HG02981 (cell line): Measurements from ENCODE around the gene MCC.
A peak's percentile ranks its signal among the peaks of the same experiment; 100 is the strongest.

Experiments used
- ATAC-seq: cut with Tn5 transposase; IDR thresholded peaks from one replicate; pipeline ENCODE4 v1.9.1; 2021; ENCODE audit warnings: mild to moderate bottlenecking, moderate library complexity; ENCODE audit not compliant: unreplicated experiment

Gene MCC

GRCh38 chr5:113325054-113325453 lies 163.2 kb downstream of the MCC start:
- no peak for ATAC-seq

DNA sequence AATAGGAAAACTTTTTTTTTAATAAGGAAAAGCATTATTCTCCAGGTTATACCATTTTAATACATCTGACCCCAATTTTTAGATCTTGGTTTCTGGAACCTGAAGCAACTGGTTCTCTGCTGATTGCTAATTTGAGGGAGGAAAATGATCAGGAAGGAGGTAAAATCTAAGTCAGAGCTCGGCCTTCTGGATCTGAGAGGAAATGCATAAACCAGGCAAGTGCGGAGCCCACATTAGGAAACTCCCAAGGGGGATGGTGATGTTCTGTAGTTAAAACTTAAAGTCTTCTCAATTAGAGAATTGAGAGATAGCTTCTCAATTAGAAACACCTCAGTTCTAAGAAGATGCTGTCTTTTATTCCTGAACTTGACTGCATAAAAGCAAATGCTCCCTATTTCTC lies 167.0 kb downstream of the MCC start:
- no peak for ATAC-seq

DNA sequence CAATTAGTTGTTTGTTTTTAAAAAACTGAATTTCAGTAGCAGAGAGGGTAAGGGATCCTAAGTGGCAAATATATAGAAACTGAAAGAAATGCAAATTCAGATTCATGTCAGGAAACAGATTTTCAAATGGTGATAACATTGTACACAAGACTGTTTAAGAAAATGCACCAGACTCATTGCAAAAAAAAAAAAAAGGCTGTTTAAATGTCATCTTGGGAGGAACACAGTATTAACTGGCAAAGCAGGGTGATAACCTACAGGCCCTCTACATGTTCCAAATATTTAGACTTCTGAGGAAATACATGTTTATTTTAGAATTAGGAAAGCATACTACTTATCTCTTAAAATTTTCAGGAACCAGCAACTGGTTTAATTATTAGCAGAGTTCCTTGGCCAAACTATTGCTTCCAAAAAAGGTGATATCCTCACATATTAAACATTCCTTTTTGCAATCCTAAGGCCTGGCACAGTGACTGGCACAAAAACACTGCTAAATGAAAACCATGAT lies 167.9 kb downstream of the MCC start:
- no peak for ATAC-seq

- ATAC-seq: no peak
Observed at GRCh38 chr5:113319256-113320053, 168.8 kb downstream of the MCC start.

DNA sequence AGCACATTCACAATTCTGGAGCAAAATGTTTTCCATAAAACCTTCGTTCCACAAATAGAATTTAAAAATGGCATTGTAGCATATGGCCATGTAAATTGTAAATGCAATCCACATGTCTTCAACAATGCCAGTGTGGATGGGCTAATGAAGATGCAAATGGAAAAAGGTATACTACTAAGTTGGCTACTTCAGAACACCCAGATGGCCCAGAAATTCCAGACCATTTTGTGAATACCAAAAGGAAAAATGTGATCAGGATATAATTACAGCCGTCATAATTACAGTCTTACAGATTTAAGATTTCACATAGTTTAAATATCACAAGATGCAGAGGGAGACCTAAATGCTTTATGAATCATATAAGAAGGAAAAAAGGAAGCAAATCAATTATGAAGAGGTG lies 170.6 kb downstream of the MCC start:
- no peak for ATAC-seq

DNA sequence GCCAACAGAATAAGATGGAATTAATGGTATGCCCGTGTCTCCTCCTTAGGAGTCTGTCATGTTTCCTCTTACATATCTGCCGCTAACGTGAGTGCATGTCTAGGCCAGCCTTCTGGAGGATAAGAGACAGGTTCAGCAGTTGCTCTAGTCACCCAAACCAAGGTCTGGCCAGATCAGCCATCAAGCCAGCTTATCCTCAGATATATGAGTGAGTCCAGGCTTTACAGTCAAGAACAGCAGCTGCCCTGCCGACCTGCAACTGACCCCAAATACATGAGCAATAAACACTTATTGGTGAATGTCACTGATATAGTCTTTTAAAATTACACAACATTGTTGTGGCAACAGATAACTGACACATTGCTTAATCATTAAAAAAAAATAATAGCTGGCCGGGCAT lies 177.0 kb downstream of the MCC start:
- ATAC-seq: no peak

GRCh38 chr5:113302120-113302519 lies 186.1 kb downstream of the MCC start:
- ATAC-seq: no peak

DNA sequence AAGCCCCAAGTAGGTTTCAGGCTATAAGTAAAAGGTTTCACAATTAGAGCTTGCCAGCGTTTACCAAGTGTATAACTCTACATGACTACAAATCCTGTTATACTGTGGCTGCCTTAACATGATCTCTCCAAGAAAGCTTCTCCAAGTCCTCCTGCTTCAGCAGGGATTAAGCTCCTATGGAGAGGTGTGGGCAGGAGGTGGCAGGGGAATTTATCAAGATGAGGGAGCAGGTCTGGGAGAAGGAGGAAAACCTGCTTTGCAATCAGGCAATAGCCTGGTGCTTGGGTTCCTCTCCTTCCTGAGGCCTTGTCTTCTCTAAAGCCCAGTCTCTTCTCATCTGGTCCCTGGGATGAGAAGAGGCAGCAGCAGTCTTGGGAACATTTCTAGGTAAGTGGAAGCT lies 188.7 kb downstream of the MCC start:
- no peak for ATAC-seq

GRCh38 chr5:113296676-113297075 lies 191.6 kb downstream of the MCC start:
- ATAC-seq: no peak

DNA sequence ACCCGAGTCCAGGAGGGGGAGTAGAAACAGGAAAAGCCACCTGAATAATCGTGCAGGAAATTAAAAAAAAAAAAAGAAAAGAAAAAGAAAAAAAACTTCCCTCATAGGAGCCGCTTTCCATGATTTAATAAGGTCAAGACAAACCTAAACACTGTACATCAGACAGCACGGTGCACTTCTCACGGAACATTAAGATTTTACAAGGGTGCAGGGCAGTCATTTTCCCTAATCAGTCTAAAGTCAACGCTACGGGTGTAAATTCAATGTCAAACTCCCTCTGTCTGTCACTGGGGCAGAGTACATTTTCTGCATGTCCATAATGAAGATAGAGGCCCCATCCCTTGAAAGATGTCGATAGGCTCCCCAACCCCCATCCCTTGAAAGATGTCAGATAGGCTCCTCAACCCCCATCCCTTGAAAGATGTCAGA lies 193.1 kb downstream of the MCC start:
- ATAC-seq: no peak

DNA sequence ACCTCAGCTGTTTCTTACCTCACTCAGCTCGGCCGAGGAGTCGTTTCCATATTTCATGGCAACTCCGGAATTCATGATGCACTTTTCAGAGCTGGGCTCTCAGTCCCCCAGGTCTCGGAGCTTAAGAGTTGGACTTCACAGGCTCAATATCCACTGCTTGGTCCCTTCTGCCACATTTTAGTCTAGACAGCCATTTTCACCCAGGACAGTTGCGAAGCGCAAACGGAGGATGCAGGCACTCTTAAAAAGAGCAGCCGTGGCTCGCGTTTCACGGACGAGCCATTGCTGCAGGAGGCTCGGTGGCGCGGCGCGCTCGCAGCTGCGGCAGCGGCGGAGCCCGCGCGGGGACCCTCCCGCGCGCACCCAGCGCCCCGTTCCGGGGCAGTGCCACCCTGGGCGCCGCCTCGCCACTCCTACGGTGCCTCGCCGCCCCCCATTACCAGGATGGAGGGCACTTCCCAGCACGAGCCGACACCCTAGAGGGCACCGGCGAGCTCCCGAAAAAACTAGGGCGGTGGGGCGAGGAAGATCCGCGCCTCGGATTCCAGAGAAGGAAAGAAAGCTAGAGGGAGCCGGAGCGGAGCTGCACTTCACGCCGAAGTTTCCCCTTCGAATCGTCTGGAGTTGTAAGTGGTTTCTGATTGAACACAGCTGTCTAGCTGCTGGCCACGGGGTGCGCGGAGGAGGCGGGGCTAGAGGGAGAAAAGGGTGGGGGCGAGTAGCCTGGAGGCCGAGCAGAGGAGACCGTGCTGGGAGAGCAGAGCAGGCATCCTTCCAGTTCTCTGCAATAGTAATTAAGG lies 193.7 kb downstream of the MCC start:
- peak; percentile 93 for ATAC-seq

- peak; percentile 26 for ATAC-seq
Observed at GRCh38 chr5:113293975-113294310, 194.3 kb downstream of the MCC start.

DNA sequence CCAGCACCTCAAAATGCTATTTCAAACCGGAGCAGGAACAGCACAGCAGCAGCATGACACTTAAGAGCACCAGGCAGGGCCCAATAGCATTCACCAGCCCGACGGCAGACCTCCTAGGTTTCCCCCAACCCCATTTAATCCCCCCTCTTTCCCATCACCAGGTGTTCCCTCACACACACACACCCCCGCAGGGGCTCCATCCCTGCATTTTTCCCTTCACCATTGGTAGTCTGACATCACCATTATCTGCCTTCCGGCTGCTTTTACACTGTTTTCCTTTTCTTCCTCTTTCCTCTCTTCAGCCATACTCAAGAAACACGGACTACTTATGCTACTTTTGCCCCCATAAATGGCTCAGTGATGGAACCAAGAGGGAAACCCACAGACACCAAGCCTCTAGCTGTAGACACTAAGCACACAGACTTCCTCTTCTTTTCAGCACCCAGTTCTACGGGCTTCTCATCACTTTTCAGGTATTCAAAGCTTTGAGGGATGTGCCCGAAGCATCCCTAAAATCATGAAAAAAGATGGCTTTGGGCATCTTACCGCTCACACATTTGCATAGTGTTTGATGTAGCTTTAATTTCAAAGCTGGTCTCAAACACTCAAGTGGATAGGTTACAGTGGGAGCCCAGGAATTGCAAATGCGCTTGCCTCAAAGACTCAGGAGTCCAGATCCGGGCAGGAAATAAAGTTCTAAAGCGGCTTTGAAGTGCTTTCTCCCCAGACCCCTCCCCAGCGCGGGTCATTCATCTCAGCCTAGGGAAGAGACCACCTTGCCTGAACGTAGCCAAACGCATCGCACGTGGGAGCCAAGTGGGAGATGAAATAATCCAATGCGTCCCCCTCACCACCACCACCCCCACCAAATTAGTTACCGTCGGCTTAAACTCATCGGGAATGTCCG lies 194.9 kb downstream of the MCC start:
- no peak for ATAC-seq

DNA sequence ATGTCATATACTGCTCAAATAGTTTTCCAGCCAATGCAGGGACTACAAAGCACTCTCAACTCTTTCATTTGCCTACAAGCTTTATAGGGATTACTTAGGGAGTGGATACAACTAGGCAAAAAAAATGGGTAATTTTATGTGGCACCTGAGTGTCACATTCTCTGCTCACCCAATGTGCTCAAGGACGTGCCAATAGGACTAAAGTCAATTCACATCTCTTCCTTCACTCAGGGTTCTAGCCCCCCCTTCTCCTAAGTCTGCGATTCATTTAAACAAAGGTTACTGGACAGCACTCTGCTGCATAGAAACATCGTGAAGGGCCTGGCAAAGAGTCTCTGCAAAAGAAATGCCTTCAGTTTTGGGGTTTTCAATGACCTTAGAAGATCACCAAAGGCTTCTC lies 195.8 kb downstream of the MCC start:
- no peak for ATAC-seq

DNA sequence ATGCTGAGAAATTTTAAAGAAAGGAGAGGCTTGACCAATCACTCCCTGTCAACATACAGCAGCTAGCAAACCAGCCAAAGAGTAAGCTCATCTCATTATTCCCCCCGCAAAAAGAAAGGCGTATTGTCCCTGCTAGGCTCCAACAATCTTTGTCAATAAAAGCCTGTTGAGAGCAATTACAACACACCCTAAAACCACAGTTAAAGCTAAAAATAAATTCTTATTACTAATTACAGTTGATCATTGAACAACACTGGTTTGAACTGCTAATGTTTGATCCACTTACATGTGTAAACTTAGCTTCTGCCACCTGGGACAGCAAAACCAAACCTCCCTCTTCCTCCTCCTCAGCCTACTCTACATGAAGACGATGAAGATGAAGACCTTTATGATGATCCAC lies 204.7 kb downstream of the MCC start:
- ATAC-seq: no peak

- no peak for ATAC-seq
Observed at GRCh38 chr5:113282472-113282871, 205.8 kb downstream of the MCC start.

DNA sequence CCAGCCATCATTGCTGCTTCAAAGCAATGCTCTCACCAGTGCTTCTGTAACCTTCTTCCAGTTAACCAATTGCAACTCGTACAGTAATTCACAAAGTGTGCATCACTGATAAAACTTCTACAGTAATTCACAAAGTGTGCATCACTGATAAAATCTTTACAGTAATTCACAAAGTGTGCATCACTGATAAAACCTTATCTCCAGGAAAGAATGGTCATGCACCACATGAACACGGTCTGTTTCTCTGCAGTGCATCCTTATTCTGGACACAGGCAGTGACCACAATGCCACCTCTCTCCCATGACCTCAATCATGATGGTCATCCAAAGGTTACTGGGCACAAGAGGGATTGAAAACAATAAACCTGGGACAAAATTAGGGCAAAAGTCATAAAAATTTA lies 207.1 kb downstream of the MCC start:
- ATAC-seq: no peak

- ATAC-seq: no peak
Observed at GRCh38 chr5:113280541-113280940, 207.7 kb downstream of the MCC start.

GRCh38 chr5:113278976-113279375 lies 209.3 kb downstream of the MCC start:
- ATAC-seq: no peak

DNA sequence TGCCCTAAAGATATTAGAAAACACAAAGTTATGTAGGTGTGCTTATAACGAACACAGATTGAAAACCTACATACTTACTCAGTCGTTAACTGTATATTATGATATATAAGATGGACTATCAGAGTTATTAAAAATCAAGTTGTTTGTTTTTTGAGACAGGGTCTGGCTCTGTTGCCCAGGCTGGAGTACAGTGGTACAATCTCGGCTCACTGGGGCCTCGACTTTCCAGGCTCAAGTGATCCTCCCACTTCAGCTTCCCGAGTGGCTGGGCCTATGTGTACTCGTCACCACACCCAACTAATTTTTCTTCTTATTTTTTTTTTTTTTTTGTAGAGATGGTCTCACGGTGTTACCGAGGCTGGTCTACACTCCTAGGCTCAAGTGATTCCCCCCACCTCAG lies 211.8 kb downstream of the MCC start:
- ATAC-seq: no peak

DNA sequence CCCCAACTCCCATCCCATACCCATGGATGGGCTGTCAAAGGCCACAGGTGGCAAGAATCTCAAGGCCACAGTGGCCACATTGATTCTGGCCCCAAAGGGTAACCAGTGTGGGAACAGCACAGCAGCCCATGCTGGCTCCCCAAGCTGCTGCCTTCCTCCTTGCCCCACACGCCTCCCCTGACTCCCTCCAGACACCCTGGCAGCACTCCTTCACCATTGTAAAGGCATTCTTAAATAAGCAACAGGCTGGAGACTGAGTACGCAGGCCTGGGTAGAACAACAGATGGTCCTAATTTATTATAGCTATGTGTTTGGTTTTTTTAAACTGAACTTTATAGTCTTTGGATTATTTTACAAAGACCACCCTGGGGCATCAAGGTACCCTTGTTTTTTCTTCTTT lies 212.3 kb downstream of the MCC start:
- ATAC-seq: no peak
